Smooth muscle cell (in vitro differentiated cells): ENCODE results near the gene UGT1A7. TPM values are rescaled to one million over a fixed set of nuclear protein-coding genes. Genes with fewer than 3 reads are reported as not detected.

Experiments
- DNase-seq: peaks from one replicate; lab custom pipeline; 2025; ENCODE audit not compliant: unreplicated experiment; lab: John Stamatoyannopoulos, UW
- H2AFZ ChIP-seq: fragments of 200-600 bp; sonication (generic); 2 replicates; pipeline ENCODE4 v1.6.0; 2016; ENCODE audit warnings: antibody characterized with exemption, low read depth, mild to moderate bottlenecking
- H3F3A ChIP-seq: fragments of 200-600 bp; sonication (generic); 2 replicates; pipeline ENCODE4 v1.6.0; 2017; ENCODE audit warnings: antibody characterized with exemption, low read depth
- H3K27ac ChIP-seq: fragments of 200-600 bp; sonication (generic); 2 replicates; pipeline ENCODE4 v1.5.1; 2016; ENCODE audit warnings: low read depth, mild to moderate bottlenecking
- H3K27me3 ChIP-seq: fragments of 200-600 bp; sonication (generic); 2 replicates; pipeline ENCODE4 v1.6.1; 2016; ENCODE audit warnings: low read depth, mild to moderate bottlenecking
- H3K36me3 ChIP-seq: fragments of 200-600 bp; sonication (generic); 2 replicates; pipeline ENCODE4 v1.5.1; 2016; ENCODE audit warnings: low read depth
- H3K4me1 ChIP-seq: fragments of 200-600 bp; sonication (generic); 2 replicates; pipeline ENCODE4 v1.5.1; 2016; ENCODE audit warnings: low read depth
- H3K4me2 ChIP-seq: fragments of 200-600 bp; sonication (generic); 2 replicates; pipeline ENCODE4 v1.6.0; 2016; ENCODE audit warnings: mild to moderate bottlenecking
- H3K4me3 ChIP-seq: fragments of 200-600 bp; sonication (generic); 2 replicates; pipeline ENCODE4 v1.5.1; 2016; ENCODE audit warnings: mild to moderate bottlenecking
- H3K79me2 ChIP-seq: fragments of 200-600 bp; sonication (generic); 2 replicates; pipeline ENCODE4 v1.6.0; 2016; ENCODE audit warnings: low read depth, mild to moderate bottlenecking
- H3K9ac ChIP-seq: fragments of 200-600 bp; sonication (generic); 2 replicates; pipeline ENCODE4 v1.6.0; 2016; ENCODE audit warnings: low read depth
- H3K9me3 ChIP-seq: fragments of 200-600 bp; sonication (generic); replicated peaks from 2 replicates; pipeline ENCODE4 v1.5.1; 2016; ENCODE audit warnings: low read depth
- H4K20me1 ChIP-seq: fragments of 200-600 bp; sonication (generic); 2 replicates; pipeline ENCODE4 v1.6.0; 2016; ENCODE audit warnings: low read depth
- WGBS: methylation state at CpG from one replicate; pipeline ENCODE4 v1.1.7; 2016; ENCODE audit warnings: low lambda C conversion rate; 5-methylcytosine and 5-hydroxymethylcytosine counted together
- polyA plus RNA-seq: library from polyadenylated mRNA; unstranded; fragments of >200 nt; fragmentation: Nextera tagmentation; extraction: Ambion mirVana; gene quantifications from 2 replicates; pipeline ENCODE4 v1.2.1, GENCODE V29; 2016
- total RNA-seq: library from RNA; depleted of rRNA; stranded (reverse); fragments of >200 nt; gene quantifications from 2 replicates; pipeline ENCODE4 v1.2.3, GENCODE V29; 2014
- TF ChIP-seq, protein P1 (sequence below): fragments of 200-600 bp; sonication (generic); IDR thresholded peaks from 2 replicates; pipeline ENCODE4 v1.5.1; 2017; ENCODE audit warnings: borderline replicate concordance, mild to moderate bottlenecking, antibody characterized with exemption; ENCODE audit not compliant: insufficient read depth, poor library complexity, severe bottlenecking

Gene UGT1A7
- total and polyA plus RNA-seq, 2 experiments from 2014 or later = not detected

DNA sequence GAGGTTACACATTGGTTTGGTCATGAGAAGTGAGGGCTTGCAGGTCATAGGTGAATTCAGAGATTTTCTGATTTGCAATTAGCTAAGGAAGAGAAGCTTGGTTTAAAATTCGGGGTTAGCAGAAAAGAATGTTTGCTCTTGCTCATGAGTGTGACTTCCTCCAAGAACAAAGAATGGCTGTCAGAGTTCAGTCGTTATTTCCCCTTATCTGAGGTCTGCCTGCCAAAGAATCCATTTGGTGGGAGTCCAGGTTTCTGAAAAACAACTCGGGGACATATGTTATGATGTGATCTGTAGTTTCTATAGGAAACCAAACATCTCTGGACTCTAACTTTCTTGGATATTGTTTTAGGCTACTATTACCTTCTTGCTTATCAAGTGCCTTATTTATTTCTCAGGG, 7.8 kb downstream of the UGT1A7 start:
- Histone ChIP-seq H3K4me2 (no peak overlapping the region), H2AFZ (no peak overlapping the region), H3K79me2 (no peaks in the 10 kb centered on the region), H3K27ac (no peak overlapping the region), H3K36me3 (no peaks in the 10 kb centered on the region), H4K20me1 (no peaks in the 10 kb centered on the region), H3K9me3 (no peaks in the 10 kb centered on the region), H3K4me3 (no peak overlapping the region), H3K9ac (no peak overlapping the region), H3F3A (no peaks in the 10 kb centered on the region), H3K4me1 (no peaks in the 10 kb centered on the region), H3K27me3 (no peaks in the 10 kb centered on the region)
- no peak for DNase-seq
- WGBS = 59% methylated on average over 3 of the region's 3 CpGs
- TF ChIP-seq, protein P1, sequence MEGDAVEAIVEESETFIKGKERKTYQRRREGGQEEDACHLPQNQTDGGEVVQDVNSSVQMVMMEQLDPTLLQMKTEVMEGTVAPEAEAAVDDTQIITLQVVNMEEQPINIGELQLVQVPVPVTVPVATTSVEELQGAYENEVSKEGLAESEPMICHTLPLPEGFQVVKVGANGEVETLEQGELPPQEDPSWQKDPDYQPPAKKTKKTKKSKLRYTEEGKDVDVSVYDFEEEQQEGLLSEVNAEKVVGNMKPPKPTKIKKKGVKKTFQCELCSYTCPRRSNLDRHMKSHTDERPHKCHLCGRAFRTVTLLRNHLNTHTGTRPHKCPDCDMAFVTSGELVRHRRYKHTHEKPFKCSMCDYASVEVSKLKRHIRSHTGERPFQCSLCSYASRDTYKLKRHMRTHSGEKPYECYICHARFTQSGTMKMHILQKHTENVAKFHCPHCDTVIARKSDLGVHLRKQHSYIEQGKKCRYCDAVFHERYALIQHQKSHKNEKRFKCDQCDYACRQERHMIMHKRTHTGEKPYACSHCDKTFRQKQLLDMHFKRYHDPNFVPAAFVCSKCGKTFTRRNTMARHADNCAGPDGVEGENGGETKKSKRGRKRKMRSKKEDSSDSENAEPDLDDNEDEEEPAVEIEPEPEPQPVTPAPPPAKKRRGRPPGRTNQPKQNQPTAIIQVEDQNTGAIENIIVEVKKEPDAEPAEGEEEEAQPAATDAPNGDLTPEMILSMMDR = no peak

DNA sequence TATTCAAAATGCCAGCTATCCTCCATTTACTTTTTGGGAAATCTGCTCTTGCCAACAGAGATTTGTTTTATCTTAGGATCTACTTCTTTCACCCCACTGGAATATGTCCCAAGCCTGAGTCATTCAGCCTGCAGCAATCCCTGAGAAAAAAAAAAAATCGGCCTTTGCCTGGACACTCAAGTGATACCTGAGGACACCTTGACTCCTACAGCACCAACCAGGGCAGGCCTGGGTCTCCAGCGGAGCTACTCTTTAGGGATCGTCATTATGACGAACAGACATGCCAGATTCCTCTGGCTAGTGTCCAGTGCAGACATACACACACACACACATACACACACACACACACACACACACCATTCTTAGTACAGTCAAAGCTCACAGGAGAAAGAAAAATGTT, 8.7 kb downstream of the UGT1A7 start:
- H3K9ac ChIP-seq = no peak overlapping the region
- no peak overlapping the region for H3K4me2 ChIP-seq
- no peaks in the 10 kb centered on the region for H3K4me1 ChIP-seq
- H3F3A ChIP-seq = no peaks in the 10 kb centered on the region
- no peaks in the 10 kb centered on the region for H3K9me3 ChIP-seq
- no peak overlapping the region for H3K27ac ChIP-seq
- no peaks in the 10 kb centered on the region for H3K36me3 ChIP-seq
- TF ChIP-seq, protein P1 = no peak
- H3K79me2 ChIP-seq = no peaks in the 10 kb centered on the region
- H4K20me1 ChIP-seq = no peaks in the 10 kb centered on the region
- 87% methylated on average over 4 of the region's 4 CpGs for WGBS
- DNase-seq = no peak
- H3K27me3 ChIP-seq = no peaks in the 10 kb centered on the region
- no peak overlapping the region for H3K4me3 ChIP-seq
- no peak overlapping the region for H2AFZ ChIP-seq

DNA sequence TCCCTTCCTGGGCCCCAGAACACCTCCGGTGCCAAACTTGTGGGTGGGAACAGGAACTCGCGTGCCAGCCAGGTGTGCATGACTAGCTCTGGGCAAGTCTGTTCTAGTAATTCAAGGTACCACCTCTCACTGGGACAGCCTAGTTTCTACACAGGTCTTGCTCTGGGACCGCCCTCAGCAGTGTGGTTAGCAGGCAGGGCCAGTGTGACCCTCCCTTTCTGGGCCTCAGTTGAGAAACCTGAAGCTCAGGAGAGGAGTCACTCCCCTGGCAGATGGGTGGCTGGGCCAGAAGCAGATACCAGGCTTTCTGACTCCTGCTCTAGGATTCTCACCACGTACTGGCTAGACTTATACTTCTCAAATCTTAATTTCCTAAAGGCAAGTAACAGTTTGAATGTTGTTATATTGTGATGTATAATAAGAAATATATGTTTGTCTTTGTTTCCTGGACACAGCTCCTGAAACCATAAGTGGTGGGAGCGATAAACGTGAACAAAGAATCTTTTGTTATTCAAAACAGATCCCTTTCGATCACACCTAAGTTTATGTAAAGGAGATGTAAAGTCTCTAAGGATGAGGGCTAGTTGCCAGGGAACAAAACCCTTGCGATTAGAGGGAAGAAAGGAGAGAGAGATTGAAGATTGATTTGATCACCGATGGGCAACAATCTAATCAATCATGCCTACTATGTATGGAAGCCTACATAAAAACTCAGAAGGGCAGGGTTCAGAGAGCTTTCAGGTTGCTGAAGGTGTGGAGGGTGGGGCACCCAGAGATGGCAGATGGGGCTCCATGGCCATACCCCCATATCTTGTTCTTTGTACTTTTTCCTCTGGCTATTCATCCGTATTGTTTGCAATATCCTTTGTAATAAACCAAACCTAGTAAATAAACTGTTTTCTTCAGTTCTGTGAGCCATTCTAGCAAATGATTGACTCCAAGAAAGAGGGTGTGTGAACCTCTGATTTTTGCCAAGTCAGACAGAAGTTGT, 10.0 kb downstream of the UGT1A7 start:
- WGBS = 88% methylated on average over 11 of the region's 11 CpGs
- DNase-seq = no peak
- Histone ChIP-seq H3K27ac (no peak overlapping the region), H3K27me3 (no peaks in the 10 kb centered on the region), H4K20me1 (no peaks in the 10 kb centered on the region), H3K9ac (no peak overlapping the region), H3K36me3 (no peaks in the 10 kb centered on the region), H2AFZ (no peak overlapping the region), H3F3A (no peaks in the 10 kb centered on the region), H3K4me2 (no peak overlapping the region), H3K4me3 (no peak overlapping the region), H3K79me2 (no peaks in the 10 kb centered on the region), H3K9me3 (no peaks in the 10 kb centered on the region), H3K4me1 (no peaks in the 10 kb centered on the region)
- TF ChIP-seq, protein P1 = no peak
